ENCODE results near the gene HLA-DRB5. TPM values are rescaled to one million over a fixed set of nuclear protein-coding genes. Genes with fewer than 3 reads are reported as not detected.
"Not testable (repeated sequence)": the region's sequence is repeated elsewhere in the genome, so short reads cannot be mapped to it uniquely, and the experiment has no call there.

HLA-DRB5 gene
- total RNA-seq, 1 experiment from 2014 or later: 0.11 TPM

DNA sequence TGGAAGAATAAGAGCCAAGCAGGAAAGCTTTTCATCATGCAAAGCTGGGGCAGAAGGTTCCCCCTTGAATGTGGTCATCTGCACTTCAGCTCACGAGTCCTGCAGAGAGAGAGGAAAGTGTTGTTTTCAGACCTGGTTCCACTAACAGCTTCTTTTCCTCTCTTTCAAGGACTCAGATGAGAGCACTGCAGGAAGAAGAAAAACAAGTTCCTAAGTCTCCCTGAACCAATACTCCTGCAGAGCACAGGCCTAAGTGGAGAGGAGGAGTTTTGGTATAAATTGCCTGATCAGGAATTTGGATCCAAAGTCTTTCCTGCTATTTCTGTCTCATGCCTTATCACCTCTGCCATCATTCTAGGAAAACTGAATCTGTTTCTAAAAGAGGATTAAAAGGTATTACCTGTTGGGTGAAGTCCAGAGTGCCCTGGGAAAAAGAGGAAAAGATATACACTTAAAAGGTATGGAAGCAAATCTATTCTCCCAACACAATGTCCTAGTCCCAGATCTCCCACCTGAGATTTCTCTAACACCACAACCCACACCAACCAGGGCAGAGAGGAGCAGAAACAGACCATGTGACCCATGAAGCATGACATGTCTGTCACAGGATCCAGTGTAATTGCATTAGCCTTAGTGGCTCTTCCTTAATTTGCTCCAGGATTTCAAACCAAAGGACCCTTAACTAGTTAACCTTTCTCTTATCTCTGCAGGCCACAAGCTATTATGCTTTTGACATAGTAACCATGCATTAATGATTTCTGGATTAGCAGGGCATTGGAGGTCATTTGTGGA lies 12.2 kb downstream of the HLA-DRB5 start:
- DNase-seq (ENCODE audit: low read depth): no peak

GRCh38 chr6:32501016-32501415 lies 29.1 kb downstream of the HLA-DRB5 start:
- DNase-seq (ENCODE audit: low read depth): no peak

DNA sequence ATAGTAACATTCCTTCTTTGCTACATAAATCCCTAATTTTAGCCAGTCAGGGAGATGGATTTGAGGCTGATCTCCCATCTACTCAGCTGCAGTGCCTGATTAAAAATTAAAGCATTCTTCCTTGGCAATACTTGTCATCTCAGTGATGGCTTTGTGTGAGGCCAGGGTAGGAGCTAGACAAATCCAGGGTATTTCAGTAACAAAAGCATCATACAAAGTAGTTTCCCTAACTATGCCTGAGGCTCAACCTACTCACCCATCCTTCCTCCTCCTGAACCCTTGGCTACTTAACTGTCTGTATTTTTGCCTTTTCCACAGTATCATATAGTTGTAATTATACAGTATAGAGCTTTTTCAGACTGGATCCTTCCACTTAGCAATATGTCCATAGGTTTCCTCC lies 37.7 kb downstream of the HLA-DRB5 start:
- DNase-seq (ENCODE audit: low read depth): no peak

DNA sequence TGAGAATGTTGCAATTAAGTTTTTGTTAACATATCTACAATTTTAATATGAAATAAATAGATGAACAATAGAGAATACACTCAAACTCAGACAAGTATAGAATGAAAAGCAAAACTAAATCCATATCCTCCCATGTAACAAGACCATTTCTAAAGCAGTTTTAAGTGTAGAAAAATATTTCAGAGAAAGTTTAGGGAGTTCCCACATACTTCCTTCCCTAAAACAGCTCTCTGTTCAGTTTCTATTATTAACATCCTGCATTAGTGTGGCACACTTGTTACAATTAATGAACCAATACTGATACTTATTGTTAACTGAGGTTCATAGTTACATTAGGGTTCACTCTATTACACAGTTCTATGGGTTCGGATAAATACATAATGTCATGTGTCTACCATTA lies 38.4 kb downstream of the HLA-DRB5 start:
- DNase-seq (ENCODE audit: low read depth): no peak

GRCh38 chr6:32488083-32488482 lies 42.0 kb downstream of the HLA-DRB5 start:
- DNase-seq (ENCODE audit: low read depth): no peak

DNA sequence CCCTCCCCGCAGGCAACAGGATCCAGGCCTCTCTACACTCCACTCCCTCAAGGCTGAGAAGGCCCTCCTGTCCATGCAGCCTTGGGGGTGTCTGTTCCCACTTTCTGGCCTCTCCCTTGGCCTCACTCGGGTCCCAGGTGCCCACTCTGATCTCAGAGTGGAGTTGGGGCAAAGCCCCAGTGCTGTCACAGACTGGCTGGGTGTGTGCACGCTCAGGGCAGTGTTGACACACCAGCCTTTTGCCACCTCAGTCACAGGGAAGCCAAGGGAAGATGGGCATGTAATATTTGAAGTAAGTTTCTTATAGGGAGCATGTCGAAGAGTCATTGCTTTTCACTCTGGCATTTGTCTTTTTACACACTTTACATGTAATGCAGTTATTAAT lies 45.5 kb downstream of the HLA-DRB5 start:
- DNase-seq (ENCODE audit: low read depth): no peak

DNA sequence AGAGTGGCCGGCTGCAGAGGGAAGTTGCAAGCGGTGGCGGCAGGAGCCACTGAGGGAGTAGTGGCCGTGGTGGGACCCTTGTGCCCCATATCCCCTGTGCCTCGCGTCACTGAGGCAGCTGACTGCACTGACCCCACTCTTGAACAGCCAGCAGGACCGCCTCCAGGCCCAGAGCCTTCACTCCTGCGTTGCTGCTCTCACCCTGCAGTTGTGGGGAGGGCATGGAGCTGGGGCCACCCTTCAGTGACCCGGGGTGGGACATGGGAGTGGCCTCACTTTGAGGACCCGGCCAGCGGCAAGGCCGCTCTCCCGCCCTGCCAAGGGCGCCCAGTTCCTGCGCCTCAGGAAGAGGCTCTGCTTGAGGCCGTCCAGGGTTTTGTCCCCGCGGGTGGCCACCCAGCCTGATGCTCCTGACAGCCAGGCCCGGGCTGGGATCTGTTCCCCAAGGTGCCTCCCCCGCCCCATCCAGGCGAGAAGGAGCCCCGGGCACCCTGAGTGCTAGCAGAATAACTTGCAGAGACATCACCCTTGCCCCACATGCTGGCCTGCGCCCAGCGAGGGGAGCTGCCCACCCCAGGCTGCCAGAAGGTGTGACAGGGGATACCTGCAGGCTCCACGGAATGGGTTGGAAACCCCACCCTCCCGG lies 46.0 kb downstream of the HLA-DRB5 start:
- no peak for DNase-seq (ENCODE audit: low read depth)

GRCh38 chr6:32475392-32476206 lies 54.5 kb downstream of the HLA-DRB5 start:
- no peak for DNase-seq (ENCODE audit: low read depth)

GRCh38 chr6:32473376-32474348 lies 56.4 kb downstream of the HLA-DRB5 start:
- DNase-seq (ENCODE audit: low read depth): not testable (repeated sequence)

DNA sequence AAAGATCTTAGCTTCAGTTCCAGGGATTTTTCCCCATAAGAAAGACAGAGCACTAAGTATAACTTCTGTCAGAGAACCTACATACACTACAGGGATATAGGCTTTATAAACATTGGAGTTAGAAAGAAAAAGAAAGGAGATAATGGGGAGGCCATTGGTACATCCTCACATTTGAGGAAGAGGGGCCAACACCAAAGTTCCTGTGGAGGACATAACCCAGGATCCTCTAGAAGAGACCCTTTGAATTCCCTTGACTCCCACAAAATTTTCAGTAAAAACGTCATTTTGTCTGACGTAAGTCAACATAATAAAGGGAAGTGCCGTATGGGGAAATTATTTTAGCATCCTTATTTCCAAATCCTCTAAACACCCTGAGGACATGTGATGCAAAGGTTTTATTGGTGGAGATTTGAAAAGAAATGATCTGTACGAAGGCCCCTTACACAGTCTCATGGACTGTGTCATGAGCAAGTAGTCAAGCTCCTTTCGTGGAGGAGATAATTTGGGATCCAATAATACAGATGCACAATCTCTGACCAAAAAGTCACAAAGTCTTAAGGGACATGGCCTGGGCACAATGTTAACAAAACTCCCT lies 57.2 kb downstream of the HLA-DRB5 start:
- DNase-seq (ENCODE audit: low read depth): no peak

DNA sequence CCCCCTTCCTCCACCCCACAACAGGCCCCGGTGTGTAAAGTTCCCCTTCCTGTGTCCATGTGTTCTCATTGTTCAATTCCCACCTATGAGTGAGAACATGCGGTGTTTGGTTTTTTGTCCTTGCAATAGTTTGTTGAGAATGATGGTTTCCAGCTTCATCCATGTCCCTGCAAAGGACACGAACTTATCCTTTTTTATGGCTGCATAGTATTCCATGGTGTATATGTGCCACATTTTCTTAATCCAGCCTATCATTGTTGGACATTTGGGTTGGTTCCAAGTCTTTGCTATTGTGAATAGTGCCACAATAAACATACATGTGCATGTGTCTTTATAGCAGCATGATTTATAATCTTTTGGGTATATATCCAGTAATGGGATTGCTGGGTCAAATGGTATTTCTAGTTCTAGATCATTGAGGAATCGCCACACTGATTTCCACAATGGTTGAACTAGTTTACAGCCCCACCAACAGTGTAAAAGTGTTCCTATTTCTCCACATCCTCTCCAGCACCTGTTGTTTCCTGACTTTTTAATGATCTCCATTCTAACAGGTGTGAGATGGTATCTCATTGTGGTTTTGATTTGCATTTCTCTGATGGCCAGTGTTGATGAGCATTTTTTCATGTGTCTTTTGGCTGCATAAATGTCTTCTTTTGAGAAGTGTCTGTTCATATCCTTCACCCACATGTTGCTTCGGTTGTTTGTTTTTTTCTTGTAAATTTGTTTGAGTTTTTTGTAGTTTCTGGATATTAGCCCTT lies 62.2 kb downstream of the HLA-DRB5 start:
- not testable (repeated sequence) for DNase-seq (ENCODE audit: low read depth)

Other genes starting within 250 kb of the HLA-DRB5 start
- not detected in 2 replicates for gene TSBP1, start 158.4 kb downstream of the HLA-DRB5 start, total RNA-seq (2014; rRNA removed)
- not detected in 2 replicates for gene BTNL2, start 123.1 kb downstream of the HLA-DRB5 start, total RNA-seq (2014; rRNA removed)
- 0.38 and 1.0 TPM in 2 replicates for gene HLA-DRA, start 90.4 kb downstream of the HLA-DRB5 start, total RNA-seq (2014; rRNA removed)
- 0.45 and 0.57 TPM in 2 replicates for gene HLA-DRB1, start 59.6 kb upstream of the HLA-DRB5 start, total RNA-seq (2014; rRNA removed)
- gene HLA-DQA1, start 107.1 kb upstream of the HLA-DRB5 start, total RNA-seq (2014; rRNA removed): not detected in 2 replicates
- not detected in 2 replicates for gene HLA-DQB1, start 136.4 kb upstream of the HLA-DRB5 start, total RNA-seq (2014; rRNA removed)
- gene HLA-DQA2, start 211.1 kb upstream of the HLA-DRB5 start, total RNA-seq (2014; rRNA removed): not detected in 2 replicates
- not detected in 2 replicates for gene HLA-DQB2, start 233.2 kb upstream of the HLA-DRB5 start, total RNA-seq (2014; rRNA removed)